GM19468 (cell line): Measurements from ENCODE around the gene ADAP2.
"Not testable (repeated sequence)": the region's sequence is repeated elsewhere in the genome, so short reads cannot be mapped to it uniquely, and the experiment has no call there.

Source experiments
- ATAC-seq: cut with Tn5 transposase; IDR thresholded peaks from one replicate; pipeline ENCODE4 v1.9.1; 2021; ENCODE audit warnings: mild to moderate bottlenecking, moderate library complexity, moderate number of reproducible peaks; ENCODE audit not compliant: unreplicated experiment; ENCODE audit errors: extremely low read depth

ADAP2 gene

DNA sequence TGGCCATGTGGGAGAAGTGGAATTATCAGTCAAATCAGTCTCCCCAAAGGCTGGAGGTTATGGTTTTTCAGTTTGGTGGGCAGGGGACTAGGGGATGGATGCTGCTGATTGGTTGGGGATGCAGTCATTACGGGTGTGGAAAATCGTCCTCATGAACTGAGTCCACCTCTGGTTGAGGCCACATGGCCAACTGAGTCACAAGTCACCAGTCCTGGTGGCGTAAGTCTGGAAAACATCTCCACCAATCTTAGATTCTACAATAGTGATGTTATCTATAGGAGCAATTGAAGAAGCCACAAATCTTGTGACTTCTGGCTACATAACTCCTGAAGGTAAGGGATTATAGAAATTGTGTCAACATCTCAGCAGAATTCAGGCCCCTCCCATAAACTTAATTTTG, 43.9 kb downstream of the ADAP2 start:
- no peak for ATAC-seq

DNA sequence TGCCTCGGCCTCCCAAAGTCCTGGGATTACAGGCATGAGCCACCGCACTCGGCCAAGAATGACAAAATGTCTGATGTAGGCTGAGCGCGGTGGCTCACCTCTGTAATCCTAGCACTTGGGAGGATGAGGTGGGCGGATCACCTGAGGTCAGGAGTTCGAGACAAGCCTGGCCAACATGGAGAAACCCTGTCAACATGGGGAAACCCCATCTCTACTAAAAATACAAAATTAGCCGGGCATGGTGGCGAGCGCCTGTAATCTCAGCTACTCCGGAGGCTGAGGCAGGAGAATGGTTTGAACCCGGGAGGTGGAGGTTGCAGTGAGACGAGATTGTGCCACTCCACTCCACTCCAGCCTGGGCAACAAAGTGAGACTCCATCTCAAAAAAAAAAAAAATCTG, 46.2 kb downstream of the ADAP2 start:
- not testable (repeated sequence) for ATAC-seq

- no peak for ATAC-seq
Measured at GRCh38 chr17:30969989-30970830, 48.5 kb downstream of the ADAP2 start.

DNA sequence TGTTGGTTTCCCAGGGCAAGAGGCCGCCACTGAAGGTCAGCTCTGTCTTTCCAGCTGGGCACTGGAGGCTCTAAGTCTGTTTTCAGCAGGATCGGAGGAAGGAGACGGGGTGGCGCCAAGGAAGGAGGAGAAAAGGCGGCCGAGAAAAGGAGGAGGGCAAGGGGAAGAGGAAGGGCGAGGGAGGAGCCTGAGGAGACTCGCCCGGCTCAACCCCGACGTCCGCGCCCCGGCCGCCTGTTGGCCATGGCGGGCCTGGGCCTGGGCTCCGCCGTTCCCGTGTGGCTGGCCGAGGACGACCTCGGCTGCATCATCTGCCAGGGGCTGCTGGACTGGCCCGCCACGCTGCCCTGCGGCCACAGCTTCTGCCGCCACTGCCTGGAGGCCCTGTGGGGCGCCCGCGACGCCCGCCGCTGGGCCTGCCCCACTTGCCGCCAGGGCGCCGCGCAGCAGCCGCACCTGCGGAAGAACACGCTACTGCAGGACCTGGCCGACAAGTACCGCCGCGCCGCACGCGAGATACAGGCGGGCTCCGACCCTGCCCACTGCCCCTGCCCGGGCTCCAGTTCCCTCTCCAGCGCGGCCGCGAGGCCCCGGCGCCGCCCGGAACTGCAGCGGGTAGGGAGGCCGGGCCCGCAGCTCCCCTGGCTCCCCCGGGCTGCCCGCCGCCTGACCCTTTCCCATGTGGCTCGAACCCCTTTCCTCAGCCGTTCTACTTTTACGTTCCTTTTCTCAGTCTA, 49.3 kb downstream of the ADAP2 start, which contains the start of gene RNF135:
RNF135 (plus strand) TSS at position 209 of the 737 bp plus-strand sequence; CDS start at position 244, 35 bp downstream.
- ATAC-seq: no peak

DNA sequence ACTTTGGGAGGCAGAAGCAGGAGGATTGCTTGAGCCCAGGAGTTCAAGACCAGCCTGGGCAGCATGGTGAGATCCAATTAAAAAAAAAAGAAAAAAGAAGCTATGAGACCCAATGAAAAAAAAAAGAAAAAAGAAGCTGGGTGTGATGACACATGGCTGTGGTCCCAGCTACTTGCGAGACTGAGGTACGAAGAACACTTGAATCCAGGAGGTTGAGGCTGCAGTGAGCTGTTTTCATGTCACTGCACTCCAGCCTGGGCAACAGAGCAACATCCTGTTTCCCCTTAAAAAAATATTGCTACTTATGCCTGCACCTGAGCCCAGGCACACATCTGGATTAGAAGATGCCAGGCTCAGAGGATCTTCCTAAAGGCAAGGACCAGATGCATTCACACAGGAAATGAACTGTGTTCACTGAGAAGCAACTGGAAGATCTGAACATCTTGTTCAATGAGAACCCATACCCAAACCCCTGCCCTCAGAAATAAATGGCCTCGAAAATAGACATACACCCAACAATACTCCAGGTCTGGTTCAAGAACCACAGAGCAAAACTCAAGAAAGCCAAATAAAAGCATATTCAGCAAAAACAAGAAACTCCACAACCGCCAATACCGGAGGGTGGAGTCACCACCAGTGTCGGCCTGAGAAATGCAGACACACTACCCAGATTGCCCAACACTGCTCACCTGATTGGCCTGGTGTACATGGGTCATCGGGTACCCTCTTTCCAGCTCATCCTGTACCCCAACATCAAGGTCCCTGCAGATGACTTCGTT, 53.5 kb downstream of the ADAP2 start:
- ATAC-seq: no peak

- not testable (repeated sequence) for ATAC-seq
Measured at GRCh38 chr17:30979919-30980318, 58.2 kb downstream of the ADAP2 start.

GRCh38 chr17:30981531-30982519, 60.1 kb downstream of the ADAP2 start:
- no peak for ATAC-seq

DNA sequence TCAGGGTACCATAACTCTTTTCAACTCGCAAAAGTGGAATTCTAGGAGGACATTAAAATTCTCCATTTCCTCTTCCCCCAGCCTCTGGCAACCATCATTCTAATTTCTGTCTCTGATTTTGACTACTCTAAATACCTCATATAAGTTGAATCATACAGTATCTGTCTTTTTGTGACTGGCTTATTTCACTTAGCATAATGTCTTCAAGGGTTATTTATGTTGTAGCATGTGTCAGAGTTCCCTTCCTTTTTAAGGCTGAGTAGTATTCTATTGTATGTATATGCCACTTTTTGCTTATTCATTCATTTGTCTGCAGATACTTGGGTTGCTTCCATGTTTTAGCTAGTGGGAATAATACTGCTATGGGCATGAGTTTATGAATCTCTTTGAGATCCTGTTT, 61.1 kb downstream of the ADAP2 start:
- ATAC-seq: no peak

- no peak for ATAC-seq
Measured at GRCh38 chr17:30990458-30990857, 68.7 kb downstream of the ADAP2 start.

DNA sequence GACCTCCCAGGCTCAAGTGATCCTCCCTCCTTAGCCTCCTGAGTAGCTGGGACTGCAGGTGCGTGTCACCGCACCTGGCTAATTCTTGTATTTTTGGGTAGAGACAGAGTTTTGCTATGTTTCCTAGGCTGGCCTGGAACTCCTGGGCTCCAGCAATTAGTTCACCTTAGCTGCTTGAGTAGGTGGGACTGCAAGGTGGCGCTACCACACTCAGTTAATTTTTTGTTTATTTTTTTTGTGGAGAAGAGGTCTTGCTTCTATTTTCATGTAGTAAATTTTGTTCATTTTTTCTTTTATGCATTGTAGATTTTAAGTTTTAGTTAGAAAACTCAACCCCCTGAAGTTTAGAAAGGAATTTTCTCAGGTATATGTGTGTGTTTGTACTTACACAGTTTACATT, 70.8 kb downstream of the ADAP2 start:
- ATAC-seq: no peak

- no peak for ATAC-seq
Measured at GRCh38 chr17:30995347-30995746, 73.6 kb downstream of the ADAP2 start.

- ATAC-seq: no peak
Measured at GRCh38 chr17:30996486-30996885, 74.7 kb downstream of the ADAP2 start.

DNA sequence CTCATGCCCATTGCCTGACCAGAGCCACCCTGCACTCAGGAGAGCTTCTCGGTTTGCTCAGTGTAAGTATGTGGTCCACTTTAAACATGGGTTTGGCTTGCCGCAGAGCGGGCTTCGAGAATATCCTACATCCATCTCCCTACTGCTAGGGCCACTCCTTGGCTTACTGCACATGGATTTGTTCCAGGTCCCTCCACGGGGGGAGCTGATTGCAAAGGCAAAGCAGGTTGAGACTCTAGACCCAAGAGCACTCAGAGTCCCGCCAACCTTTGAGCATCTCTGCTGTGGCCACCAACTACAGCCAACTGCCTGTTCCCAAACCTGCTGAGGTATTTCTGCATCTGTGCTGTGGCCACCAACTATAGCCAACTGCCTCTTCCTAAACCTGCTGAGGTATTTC, 75.5 kb downstream of the ADAP2 start:
- ATAC-seq: no peak

GRCh38 chr17:30997842-30998241, 76.1 kb downstream of the ADAP2 start:
- no peak for ATAC-seq

GRCh38 chr17:31002047-31002446, 80.3 kb downstream of the ADAP2 start:
- no peak for ATAC-seq

- ATAC-seq: no peak
Measured at GRCh38 chr17:31003225-31003866, 81.6 kb downstream of the ADAP2 start.

GRCh38 chr17:31004160-31004559, 82.4 kb downstream of the ADAP2 start:
- ATAC-seq: no peak

GRCh38 chr17:31007695-31008373, 86.1 kb downstream of the ADAP2 start:
- ATAC-seq: no peak
